Stimulated activated CD8-positive, alpha-beta memory T cell treated with anti-CD3 and anti-CD28 coated beads, Interleukin-15, amount 100 ng/mL, for 4 hours (primary cell): ENCODE results near the gene RNASEH1.

ENCODE experiments used
- DNase-seq, 2 donors: peaks; one replicate each; pipeline ENCODE4 v3.0.0-alpha.2; 2020; ENCODE audit warnings: low read depth in 2 of 2

RNASEH1 gene

GRCh38 chr2:3557639-3558204 lies 411 bp downstream of the RNASEH1 start:
- DNase-seq, result no peak

- no peak for DNase-seq
Observed at GRCh38 chr2:3553946-3554345, 4.2 kb downstream of the RNASEH1 start.

GRCh38 chr2:3547915-3548314 lies 10.2 kb downstream of the RNASEH1 start:
- no peak for DNase-seq

- no peak for DNase-seq
Observed at GRCh38 chr2:3545788-3546478, 12.2 kb downstream of the RNASEH1 start.

GRCh38 chr2:3543023-3543683 lies 15.0 kb downstream of the RNASEH1 start:
- DNase-seq, result no peak

- no peak for DNase-seq
Observed at GRCh38 chr2:3542107-3542506, 16.0 kb downstream of the RNASEH1 start.

- no peak for DNase-seq
Observed at GRCh38 chr2:3539836-3540235, 18.3 kb downstream of the RNASEH1 start.

- no peak for DNase-seq
Observed at GRCh38 chr2:3536682-3537632, 21.2 kb downstream of the RNASEH1 start.

GRCh38 chr2:3535794-3536681 lies 22.1 kb downstream of the RNASEH1 start:
- DNase-seq, result no peak

GRCh38 chr2:3535467-3535793 lies 22.7 kb downstream of the RNASEH1 start:
- no peak for DNase-seq

- DNase-seq, result no peak
Observed at GRCh38 chr2:3534251-3534814, 23.8 kb downstream of the RNASEH1 start.

GRCh38 chr2:3533836-3534235 lies 24.3 kb downstream of the RNASEH1 start:
- no peak for DNase-seq

GRCh38 chr2:3532941-3533340 lies 25.2 kb downstream of the RNASEH1 start:
- DNase-seq, result no peak

- no peak for DNase-seq
Observed at GRCh38 chr2:3529316-3530025, 28.7 kb downstream of the RNASEH1 start.

GRCh38 chr2:3527886-3528785 lies 30.0 kb downstream of the RNASEH1 start:
- DNase-seq, result no peak

- DNase-seq, result no peak
Observed at GRCh38 chr2:3526871-3527270, 31.3 kb downstream of the RNASEH1 start.

- DNase-seq, result no peak
Observed at GRCh38 chr2:3523551-3524041, 34.5 kb downstream of the RNASEH1 start.

GRCh38 chr2:3522961-3523421 lies 35.1 kb downstream of the RNASEH1 start:
- DNase-seq, result no peak

GRCh38 chr2:3520591-3520990 lies 37.5 kb downstream of the RNASEH1 start:
- DNase-seq, result no peak
